MG63 (cell line): ENCODE measurements around the gene BAG1. TPM values are rescaled to one million over a fixed set of nuclear protein-coding genes. Genes with fewer than 3 reads are reported as not detected.
A peak's percentile ranks its signal among the peaks of the same experiment; 100 is the strongest.

ENCODE experiments used
- DNase-seq: peaks from one replicate; pipeline ENCODE4 v3.0.0-alpha.2; 2020
- H3K27me3 ChIP-seq: fragments of 250-450 bp; sonication (Bioruptor Pico); 2 replicates; pipeline ENCODE4 v1.5.1; 2020; ENCODE audit warnings: mild to moderate bottlenecking, moderate library complexity
- H3K36me3 ChIP-seq: fragments of 250-450 bp; sonication (Bioruptor Pico); 2 replicates; pipeline ENCODE4 v1.5.1; 2020; ENCODE audit warnings: mild to moderate bottlenecking, moderate library complexity
- H3K4me3 ChIP-seq: fragments of 250-450 bp; sonication (Bioruptor Pico); 2 replicates; pipeline ENCODE4 v1.5.1; 2020; ENCODE audit warnings: mild to moderate bottlenecking, moderate library complexity
- H3K9me3 ChIP-seq: fragments of 250-450 bp; sonication (Bioruptor Pico); 2 replicates; pipeline ENCODE4 v1.5.1; 2020; ENCODE audit warnings: mild to moderate bottlenecking, moderate library complexity
- total RNA-seq: library from RNA; depleted of rRNA; stranded (reverse); fragments of >200 nt; shearing (Covaris generic); gene quantifications from 2 replicates; pipeline ENCODE4 v1.2.3, GENCODE V29; 2014; ENCODE audit warnings: low replicate concordance

The BAG1 gene
- total RNA-seq, 1 experiment from 2014 or later = 34.3 TPM

DNA sequence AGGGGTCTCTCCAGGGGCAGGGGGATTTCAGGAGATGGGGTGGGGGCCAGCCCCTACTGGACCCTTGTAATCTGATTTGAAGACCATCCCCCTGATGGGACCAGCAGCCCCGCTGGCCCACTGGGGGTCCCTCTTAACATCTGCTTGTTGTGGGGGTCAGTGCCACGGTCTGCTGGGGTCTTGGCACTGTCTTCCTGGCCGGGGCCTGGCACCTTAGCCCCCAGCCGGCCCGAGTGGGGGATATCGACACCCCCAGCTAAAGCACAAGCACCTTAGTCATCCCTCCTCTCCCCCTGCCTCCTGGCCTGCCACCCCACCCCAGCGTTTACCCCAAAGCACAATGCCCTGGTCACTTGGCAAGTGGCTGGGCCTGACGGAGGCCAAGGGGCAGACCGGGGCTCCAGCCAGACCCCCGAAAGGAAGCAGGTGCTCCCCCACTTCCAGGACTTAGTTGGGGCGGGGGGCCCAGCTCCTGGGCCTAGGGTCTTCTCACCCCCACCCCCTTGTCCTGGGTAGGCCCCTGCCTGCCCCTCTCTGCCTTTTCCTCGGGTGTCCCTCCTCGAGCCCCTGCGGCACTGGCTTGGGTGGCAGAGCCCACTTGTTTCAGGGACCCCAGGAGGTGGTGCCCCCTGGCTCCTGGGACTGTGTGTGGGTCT lies 24.4 kb upstream of the BAG1 start:
- DNase-seq = no peak
- peaks cover 21% of the 10 kb centered on the region for H3K36me3 ChIP-seq

DNA sequence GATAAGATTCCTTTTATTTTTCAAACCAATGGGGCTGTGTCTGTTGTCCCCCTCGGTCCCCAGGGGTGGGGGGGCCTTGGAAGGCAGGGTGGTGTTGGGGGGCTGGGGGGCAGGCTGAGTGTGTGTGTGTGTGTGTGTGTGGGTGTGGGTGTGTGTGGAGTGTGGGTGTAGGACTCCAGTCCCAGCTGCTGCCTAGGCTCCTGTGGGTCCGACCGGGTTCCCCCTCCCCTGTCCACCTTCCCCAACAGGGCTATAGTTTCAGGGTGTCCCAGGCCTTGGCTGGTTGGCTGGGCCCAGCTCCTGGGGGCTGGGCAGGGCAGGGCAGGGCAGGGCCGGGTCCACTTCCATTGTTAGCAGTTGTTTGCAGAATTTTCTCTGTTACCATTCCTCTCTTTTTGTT lies 23.7 kb upstream of the BAG1 start:
- no peaks in the 10 kb centered on the region for H3K9me3 ChIP-seq
- no peak overlapping the region for H3K4me3 ChIP-seq
- peaks cover 14% of the 10 kb centered on the region for H3K36me3 ChIP-seq
- no peaks in the 10 kb centered on the region for H3K27me3 ChIP-seq
- DNase-seq = no peak

More for the DNA sequence above, 24.4 kb upstream of the BAG1 start:
- Histone ChIP-seq H3K4me3 (no peak overlapping the region), H3K27me3 (no peaks in the 10 kb centered on the region), H3K9me3 (no peaks in the 10 kb centered on the region)

DNA sequence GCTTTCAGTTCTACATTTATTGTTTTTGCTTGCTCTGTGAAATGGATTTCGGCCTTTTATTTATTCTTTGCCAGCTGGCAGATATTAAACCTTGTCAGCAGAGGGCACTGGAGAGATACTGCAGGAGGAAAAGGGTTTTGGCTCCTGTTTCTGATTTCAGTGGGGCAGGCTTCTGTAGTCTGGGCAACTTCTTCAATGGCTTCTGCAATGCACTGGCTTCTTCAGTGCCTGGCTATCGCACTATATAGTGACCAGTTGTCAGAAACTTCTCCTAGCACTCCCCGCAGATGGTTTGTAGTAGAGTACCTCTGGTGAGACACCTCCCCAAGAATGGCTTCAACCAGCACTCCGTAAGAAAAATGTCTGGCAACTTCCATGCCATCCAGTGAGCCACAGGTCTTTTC lies 22.6 kb upstream of the BAG1 start:
- Histone ChIP-seq H3K27me3 (no peaks in the 10 kb centered on the region), H3K36me3 (peaks cover 3% of the 10 kb centered on the region), H3K4me3 (no peak overlapping the region), H3K9me3 (no peaks in the 10 kb centered on the region)
- DNase-seq = peak; percentile 32

DNA sequence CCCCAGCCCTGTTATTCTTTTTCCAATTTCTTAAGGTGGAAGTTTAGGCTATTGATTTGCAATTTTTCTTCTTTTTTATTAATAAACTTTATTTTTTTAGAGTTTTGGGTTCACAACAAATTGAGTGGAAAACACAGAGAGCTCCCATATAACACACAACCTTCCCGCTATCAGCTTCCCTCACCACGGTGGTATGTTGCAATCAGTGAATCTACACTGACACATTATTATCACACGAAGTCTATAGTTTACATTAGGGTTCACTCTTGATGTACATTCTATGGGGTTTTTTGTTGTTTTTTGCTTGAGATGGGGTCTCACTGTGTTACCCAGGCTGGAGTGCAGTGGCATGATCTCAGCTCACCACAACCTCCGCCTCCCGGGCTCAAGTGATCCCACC lies 21.0 kb upstream of the BAG1 start:
- no peak for DNase-seq
- no peaks in the 10 kb centered on the region for H3K27me3 ChIP-seq
- no peaks in the 10 kb centered on the region; the same call in 1 of the 2 replicates for H3K36me3 ChIP-seq
- no peaks in the 10 kb centered on the region for H3K9me3 ChIP-seq
- H3K4me3 ChIP-seq = no peak overlapping the region

DNA sequence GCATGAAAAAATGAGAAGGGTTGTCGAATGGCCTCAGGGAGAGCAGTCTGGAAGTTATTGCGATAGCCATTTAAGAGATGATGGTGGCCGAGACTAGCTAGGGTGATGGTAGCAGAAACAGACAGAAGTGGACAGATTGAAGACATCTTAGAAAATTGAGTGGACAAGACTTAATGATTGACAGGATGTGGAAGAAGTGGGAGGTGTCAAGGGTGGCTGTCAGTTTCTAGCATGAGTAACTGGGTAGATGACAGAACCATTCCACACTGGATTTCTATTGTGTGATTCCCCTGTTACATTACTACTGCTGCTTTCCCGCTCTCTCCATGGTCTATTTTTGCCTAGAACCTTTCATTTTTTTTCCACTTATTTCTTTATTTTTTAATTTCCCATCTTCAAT lies 13.0 kb upstream of the BAG1 start:
- no peaks in the 10 kb centered on the region for H3K27me3 ChIP-seq
- DNase-seq = no peak
- no peaks in the 10 kb centered on the region for H3K9me3 ChIP-seq
- H3K4me3 ChIP-seq = no peak overlapping the region
- H3K36me3 ChIP-seq = peaks cover 27% of the 10 kb centered on the region

DNA sequence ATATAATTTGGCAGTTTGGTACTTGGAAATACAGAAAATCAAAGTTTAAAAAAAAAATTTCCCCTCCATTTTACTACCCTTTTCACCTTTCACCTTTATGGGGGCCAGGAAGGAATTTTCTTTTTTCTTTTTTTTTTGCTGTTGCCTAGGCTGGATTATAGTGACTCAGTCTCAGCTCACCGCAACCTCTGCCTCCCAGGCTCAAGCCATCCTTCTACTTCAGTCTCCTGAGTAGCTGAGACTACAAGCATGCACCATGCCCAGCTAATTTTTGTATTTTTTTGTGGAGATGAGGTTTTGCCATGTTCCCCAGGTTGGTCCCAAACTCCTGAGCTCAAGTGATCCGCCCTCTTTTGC lies 9.4 kb upstream of the BAG1 start:
- DNase-seq = no peak
- Histone ChIP-seq H3K4me3 (no peak overlapping the region), H3K9me3 (no peaks in the 10 kb centered on the region), H3K36me3 (peaks cover 35% of the 10 kb centered on the region), H3K27me3 (no peaks in the 10 kb centered on the region)

GRCh38 chr9:33273266-33273971 lies 8.9 kb upstream of the BAG1 start:
- peaks cover 36% of the 10 kb centered on the region for H3K36me3 ChIP-seq
- no peak overlapping the region for H3K4me3 ChIP-seq
- H3K9me3 ChIP-seq = no peaks in the 10 kb centered on the region
- H3K27me3 ChIP-seq = no peaks in the 10 kb centered on the region
- DNase-seq = no peak

- H3K36me3 ChIP-seq = peaks cover 30% of the 10 kb centered on the region
- no peaks in the 10 kb centered on the region for H3K27me3 ChIP-seq
- DNase-seq = no peak
- no peak overlapping the region for H3K4me3 ChIP-seq
- H3K9me3 ChIP-seq = no peaks in the 10 kb centered on the region
Observed at GRCh38 chr9:33272061-33272460, 7.6 kb upstream of the BAG1 start.

GRCh38 chr9:33270146-33270545 lies 5.6 kb upstream of the BAG1 start:
- peaks cover 29% of the 10 kb centered on the region for H3K36me3 ChIP-seq
- H3K9me3 ChIP-seq = no peaks in the 10 kb centered on the region
- H3K27me3 ChIP-seq = no peaks in the 10 kb centered on the region
- no peak for DNase-seq
- no peak overlapping the region for H3K4me3 ChIP-seq

DNA sequence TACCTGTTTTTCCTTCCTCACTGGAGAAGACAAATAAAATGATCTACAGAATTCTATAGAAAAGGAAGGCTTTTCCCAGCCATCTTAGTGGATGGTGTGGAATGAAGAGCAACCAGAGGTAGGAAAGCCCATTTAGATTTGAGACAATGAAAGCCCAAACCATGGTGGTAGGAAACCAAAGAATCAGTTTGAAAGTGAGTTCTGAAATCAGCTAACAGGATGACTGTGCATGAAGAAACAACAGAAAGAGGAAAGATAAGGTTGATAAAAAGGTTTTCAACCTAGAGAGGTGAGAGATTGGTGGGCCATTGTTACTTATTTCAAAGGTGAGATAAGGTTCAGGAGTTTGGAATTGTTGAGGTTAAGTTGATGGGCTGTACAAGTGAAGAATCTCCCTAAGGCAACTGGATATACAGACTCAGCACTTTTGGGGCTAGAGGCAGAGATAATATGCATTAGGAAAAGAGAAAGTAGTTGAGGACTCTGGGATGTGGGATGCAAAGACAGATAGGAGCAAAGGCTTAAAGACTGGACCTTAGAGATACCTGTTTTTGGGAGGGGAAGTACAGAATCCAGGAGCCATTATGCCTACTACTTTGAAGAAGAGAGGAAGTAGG lies 2.8 kb upstream of the BAG1 start:
- DNase-seq = no peak
- peaks cover 26% of the 10 kb centered on the region for H3K36me3 ChIP-seq
- no peaks in the 10 kb centered on the region for H3K9me3 ChIP-seq
- no peaks in the 10 kb centered on the region for H3K27me3 ChIP-seq
- no peak overlapping the region for H3K4me3 ChIP-seq

DNA sequence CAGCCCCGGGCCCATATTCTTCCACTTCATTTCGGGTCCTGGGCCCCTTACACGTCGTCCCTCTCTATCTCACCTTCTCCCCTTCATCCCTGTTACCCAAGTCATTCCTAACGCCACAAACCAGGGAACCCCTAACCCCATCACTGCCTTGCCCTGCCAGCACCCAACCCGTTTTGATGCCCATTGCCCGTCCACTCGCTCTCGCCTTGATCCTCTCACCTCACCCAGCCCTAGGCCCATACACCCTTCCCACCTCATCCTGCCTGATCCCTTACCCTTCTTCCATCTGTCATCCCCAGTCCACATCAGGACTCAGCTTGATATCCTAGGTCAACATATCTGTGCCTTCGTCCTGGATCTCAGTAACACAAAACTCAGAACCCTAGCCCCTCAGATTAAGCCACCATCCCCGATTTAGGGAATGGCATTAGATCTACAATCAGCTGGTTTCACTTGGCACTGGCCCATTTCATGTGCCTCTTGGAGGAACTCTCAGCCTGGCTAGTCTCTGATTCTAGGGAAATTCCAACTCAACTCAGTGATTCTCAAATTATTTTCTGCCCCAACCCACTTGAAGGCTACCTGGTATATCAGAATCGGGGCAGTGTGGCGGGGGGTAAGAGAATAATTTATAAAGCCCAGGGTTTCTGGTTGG lies 830 bp upstream of the BAG1 start:
- no peaks in the 10 kb centered on the region for H3K9me3 ChIP-seq
- H3K36me3 ChIP-seq = peaks cover 36% of the 10 kb centered on the region
- H3K27me3 ChIP-seq = no peaks in the 10 kb centered on the region
- DNase-seq = no peak
- H3K4me3 ChIP-seq = peak overlapping the region; percentile 78

GRCh38 chr9:33264003-33264472 lies 470 bp downstream of the BAG1 start:
- Histone ChIP-seq H3K4me3 (peak overlapping the region; percentile 78), H3K36me3 (peaks cover 47% of the 10 kb centered on the region), H3K27me3 (no peaks in the 10 kb centered on the region), H3K9me3 (no peaks in the 10 kb centered on the region)
- peak; percentile 20 for DNase-seq

DNA sequence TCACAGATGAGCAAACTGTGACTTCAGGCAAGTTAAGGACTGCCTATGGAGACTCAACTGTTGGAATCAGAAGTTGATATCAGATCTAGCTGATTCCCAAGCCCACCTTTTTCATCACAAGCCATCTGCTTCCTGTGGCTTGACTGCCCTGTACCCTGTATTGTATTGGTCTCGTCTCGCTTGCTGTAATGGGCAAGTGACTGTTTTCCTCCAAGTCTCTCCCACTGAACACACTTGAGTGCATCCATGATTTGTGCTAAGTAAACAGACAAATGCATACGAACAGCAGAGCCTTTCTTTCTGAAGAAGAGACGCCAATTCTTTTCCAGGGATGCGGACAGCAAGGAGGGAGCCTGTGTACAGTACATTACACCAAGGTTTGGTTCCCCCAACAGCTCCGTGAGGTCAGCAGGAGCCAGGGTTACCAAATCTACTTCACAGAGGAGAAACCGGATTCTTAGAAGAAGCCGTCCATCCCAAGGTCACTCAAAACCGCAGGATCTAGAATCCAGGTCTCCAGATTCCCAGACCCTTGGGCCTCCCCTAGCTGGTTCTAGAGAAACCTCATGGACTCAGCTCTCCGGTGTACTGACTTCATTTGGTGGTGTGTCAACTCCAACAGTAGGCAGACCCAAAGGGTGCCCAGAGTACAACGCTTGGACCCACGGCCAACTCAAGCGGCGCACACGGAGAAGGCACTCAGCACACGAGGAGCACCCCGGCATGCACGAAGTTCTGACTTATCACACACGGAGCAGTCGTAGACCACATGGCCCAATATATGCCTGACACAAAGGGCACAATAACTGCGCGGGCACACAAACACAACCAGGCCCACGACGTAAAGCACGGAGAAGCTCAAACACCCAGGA lies 1.1 kb downstream of the BAG1 start:
- H3K36me3 ChIP-seq = peaks cover 47% of the 10 kb centered on the region
- no peak for DNase-seq
- H3K4me3 ChIP-seq = peak overlapping the region; percentile 78
- H3K27me3 ChIP-seq = no peaks in the 10 kb centered on the region
- H3K9me3 ChIP-seq = no peaks in the 10 kb centered on the region

DNA sequence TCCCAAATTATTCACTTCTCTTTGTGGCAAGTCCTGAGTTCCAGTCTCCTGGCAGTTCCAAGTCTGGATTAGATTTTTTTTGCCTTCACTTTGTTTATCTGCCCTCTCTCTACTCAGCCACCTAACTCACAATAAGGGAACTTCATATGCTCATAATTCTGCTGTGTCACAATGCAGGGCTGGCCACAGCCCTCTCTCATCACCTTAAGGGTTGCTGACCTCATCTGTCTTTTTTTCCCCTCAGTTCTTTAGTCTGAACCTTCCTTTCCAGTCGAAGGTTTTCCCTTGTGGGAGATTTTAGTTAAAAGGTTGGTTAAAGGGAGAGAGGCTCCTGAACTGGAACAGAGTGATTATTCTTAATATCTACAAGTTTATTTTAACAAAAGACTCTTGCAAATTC lies 4.1 kb downstream of the BAG1 start:
- DNase-seq = no peak
- Histone ChIP-seq H3K4me3 (no peak overlapping the region), H3K36me3 (peaks cover 53% of the 10 kb centered on the region), H3K27me3 (no peaks in the 10 kb centered on the region), H3K9me3 (no peaks in the 10 kb centered on the region)

DNA sequence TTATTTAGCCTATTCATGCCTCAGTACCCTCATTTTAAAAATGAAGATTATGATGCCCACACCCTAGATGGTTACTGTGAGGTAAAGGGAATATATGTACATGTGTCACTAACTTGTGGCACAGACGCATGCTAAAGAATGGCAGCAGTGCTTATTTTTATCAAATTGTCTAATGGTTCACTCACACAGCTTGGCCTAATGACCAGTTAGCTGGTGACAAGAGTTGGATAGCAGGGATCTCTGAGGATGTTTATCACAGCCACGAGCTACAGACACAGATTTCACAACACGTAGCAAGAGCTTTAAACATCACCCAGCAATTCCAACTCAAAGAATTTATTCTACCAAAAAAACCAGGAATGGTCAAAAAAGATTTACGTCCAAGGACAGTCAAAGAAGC lies 7.2 kb downstream of the BAG1 start:
- Histone ChIP-seq H3K4me3 (no peak overlapping the region), H3K27me3 (no peaks in the 10 kb centered on the region), H3K36me3 (peaks cover 58% of the 10 kb centered on the region), H3K9me3 (no peaks in the 10 kb centered on the region)
- no peak for DNase-seq

- no peaks in the 10 kb centered on the region for H3K27me3 ChIP-seq
Observed at GRCh38 chr9:33256236-33256635, 8.3 kb downstream of the BAG1 start.

More at GRCh38 chr9:33256236-33256635, 8.3 kb downstream of the BAG1 start:
- no peak overlapping the region for H3K4me3 ChIP-seq
- peaks cover 48% of the 10 kb centered on the region for H3K36me3 ChIP-seq
- no peaks in the 10 kb centered on the region for H3K9me3 ChIP-seq
- no peak for DNase-seq
